ENCODE measurements around the gene APOBR. TPM values are rescaled to one million over a fixed set of nuclear protein-coding genes. Genes with fewer than 3 reads are reported as not detected.

Gene APOBR
- total RNA-seq (2013; cell fraction: nucleolus; rRNA removed): 0.15 TPM in 2 replicates
- total RNA-seq (2014; rRNA removed) (0.65 and 0.73 TPM in 2 replicates), total RNA-seq (2014; rRNA removed; fragmentation: Illumina TruSeq; extraction: Trizol) (0.32 and 0.54 TPM in 2 replicates), total RNA-seq (2021) (2.4 and 2.5 TPM in 2 replicates), polyA plus RNA-seq (2011; rRNA removed) (0.06 and 0.15 TPM in 2 replicates), polyA plus RNA-seq (2014; fragmentation: Illumina TruSeq; extraction: Trizol) (0.19 and 2.0 TPM in 2 replicates), polyA plus RNA-seq (2014; fragmentation: Nextera tagmentation; extraction: Ambion mirVana) (under 1 TPM in 1 of 2 experiments, not detected in 1; 0.09 TPM), polyA plus RNA-seq (2014; rRNA removed) (2.2 and 3.1 TPM in 2 replicates), polyA plus RNA-seq (2016; fragmentation: Nextera tagmentation; extraction: Ambion mirVana) (under 1 TPM; 0.04 to 0.25 TPM), polyA minus RNA-seq (2011; rRNA and poly(A)+ RNA removed) (0.05 TPM in 1 of 2 replicates, not detected in the other), Bru-seq, nascent RNA (percentile 43 among the genes with signal in this experiment), BruChase-seq, experiment 1, labeled RNA remaining after a 6-hour chase (percentile 46 among the genes with signal in this experiment), BruChase-seq, experiment 2, labeled RNA remaining after a 2-hour chase (percentile 41 among the genes with signal in this experiment)
- polyA plus RNA-seq (2011; ENCODE audit: low read depth): 0.68 TPM
- 0.12 and 0.15 TPM in 2 replicates for polyA plus RNA-seq (2011; cell fraction: cytosol; rRNA removed)
- 0.12 and 0.34 TPM in 2 replicates for polyA plus RNA-seq (2011; cell fraction: nucleus; rRNA removed)
- 1.2 and 1.7 TPM in 2 replicates for polyA plus RNA-seq (2012)
- polyA minus RNA-seq (2011; cell fraction: cytosol; rRNA and poly(A)+ RNA removed): not detected in 2 replicates
- polyA minus RNA-seq (2011; cell fraction: nucleus; rRNA and poly(A)+ RNA removed): 0.10 TPM in 1 of 2 replicates, not detected in the other
- long read RNA-seq, experiment 1: 0 reads
- long read RNA-seq, experiment 2: 0 reads

- Histone ChIP-seq H3K27me3 (replicated peaks in 1 of 2; ENCODE audit: control insufficient read depth in 2 of 2, insufficient read depth in 2 of 2, low read length in 1 of 2) (no peaks in the 10 kb centered on the region), H3K9ac (ENCODE audit: control insufficient read depth, insufficient read depth, low read length) (peak within 1 kb of the TSS; percentile 77), H3K27ac (ENCODE audit: control insufficient read depth, insufficient read depth) (peak within 1 kb of the TSS; percentile 91), H3K36me3 (ENCODE audit: control insufficient read depth in 2 of 2, insufficient read depth in 2 of 2, low read length in 1 of 2) (no peaks in the 10 kb centered on the region), H2AFZ (ENCODE audit: control insufficient read depth, low read depth, low read length) (peak within 1 kb of the TSS; percentile 90), H3K9me3 (replicated peaks; ENCODE audit: control insufficient read depth, insufficient read depth, low read length) (no peaks in the 10 kb centered on the region), H3K4me3 (peak within 1 kb of the TSS; percentile 46; the same call in 1 of the 2 replicates), H3K79me2 (ENCODE audit: control insufficient read depth, insufficient read depth, low read length) (peaks cover 6% of the 10 kb centered on the region), H3K4me1 (ENCODE audit: control insufficient read depth, insufficient read depth, low read length) (peaks cover 27% of the 10 kb centered on the region), H4K20me1 (ENCODE audit: control insufficient read depth, insufficient read depth) (no peaks in the 10 kb centered on the region), H3K4me2 (ENCODE audit: control insufficient read depth, insufficient read depth) (peak within 1 kb of the TSS; percentile 98)
- FAIRE-seq (peak; percentile 92), ATAC-seq (peak; percentile 79), DNase-seq (ENCODE audit: low read depth, low spot score) (peak; percentile 83)
- POLR2A ChIA-PET: interaction anchor here (0.6 to 1.1 kb wide), 5 partner anchors 20 to 328 kb away, joined by 3 to 4 read pairs (median 3); no protein-coding TSS in a partner anchor
- BruUV-seq (replicated peaks): no TSS peak
- intact Hi-C loops (cut with micrococcal nuclease; ENCODE audit: unreplicated experiment) (loop anchor here (5.0 to 10.0 kb wide), 2 partner anchors 58 to 431 kb away; partner anchors contain the start of genes RABEP2 and SGF29), in situ Hi-C loops (cut with MboI) (no loop called here)
- RAD21 ChIA-PET (ENCODE audit: unreplicated experiment): interaction anchor here (0.8 to 1.3 kb wide), 2 partner anchors 9 kb away, joined by 3 read pairs; no protein-coding TSS in a partner anchor
- 9% methylated on average over 12 of the region's 12 CpGs for WGBS (ENCODE audit: insufficient coverage, insufficient replicate concordance, low lambda C conversion rate, missing lambda C conversion rate)
- CTCF ChIA-PET: interaction anchor here (1.7 kb wide), 2 partner anchors 11 to 31 kb away, joined by 4 to 5 read pairs; no protein-coding TSS in a partner anchor
- SMC1A ChIA-PET (ENCODE audit: uncharacterized antibody, unreplicated experiment): interaction anchor here (1.6 kb wide), 1 partner anchor 10 kb away, joined by 8 read pairs; no protein-coding TSS in a partner anchor
- TF ChIP-seq ZSCAN29 (IDR thresholded peaks at IDR 0.05) (no peak), ZNF24 (IDR thresholded peaks at IDR 0.05) (peak; percentile 70), ATF3 (IDR thresholded peaks at IDR 0.05; ENCODE audit: borderline replicate concordance, extremely low read depth, low read depth, low read length) (no peak), SRF (IDR thresholded peaks at IDR 0.05; ENCODE audit: low read depth in 2 of 2, low read length in 2 of 2) (no peak), TAF1 (IDR thresholded peaks at IDR 0.05; ENCODE audit: borderline replicate concordance, low read depth, low read length) (no peak), CBX5 (IDR thresholded peaks at IDR 0.05; ENCODE audit: low read depth) (no peak), TBL1XR1 (IDR thresholded peaks at IDR 0.05; ENCODE audit: low read depth, low read length) (peak; percentile 42; the same call in 1 of the 2 replicates), CEBPB (IDR thresholded peaks at IDR 0.05; ENCODE audit: borderline replicate concordance in 1 of 2, low read depth in 2 of 2, low read length in 2 of 2) (no peak), NR2C2 (IDR thresholded peaks at IDR 0.05; ENCODE audit: borderline replicate concordance, control insufficient read depth, insufficient read length, low read depth) (no peak), CBX3 (IDR thresholded peaks at IDR 0.05; ENCODE audit: borderline replicate concordance, low read depth) (no peak), BCL11A (IDR thresholded peaks at IDR 0.05; ENCODE audit: low read depth, low read length) (peak; percentile 59), SIX5 (IDR thresholded peaks at IDR 0.05; ENCODE audit: low read depth, low read length, severe bottlenecking) (no peak), STAT1 (conservative IDR thresholded peaks at IDR 0.05) (no peak), ESRRA (IDR thresholded peaks at IDR 0.05; ENCODE audit: low read length) (no peak), TARDBP (IDR thresholded peaks at IDR 0.05; ENCODE audit: borderline replicate concordance) (peak; percentile 37; the same call in 1 of the 2 replicates)
- TF ChIP-seq, protein P1, sequence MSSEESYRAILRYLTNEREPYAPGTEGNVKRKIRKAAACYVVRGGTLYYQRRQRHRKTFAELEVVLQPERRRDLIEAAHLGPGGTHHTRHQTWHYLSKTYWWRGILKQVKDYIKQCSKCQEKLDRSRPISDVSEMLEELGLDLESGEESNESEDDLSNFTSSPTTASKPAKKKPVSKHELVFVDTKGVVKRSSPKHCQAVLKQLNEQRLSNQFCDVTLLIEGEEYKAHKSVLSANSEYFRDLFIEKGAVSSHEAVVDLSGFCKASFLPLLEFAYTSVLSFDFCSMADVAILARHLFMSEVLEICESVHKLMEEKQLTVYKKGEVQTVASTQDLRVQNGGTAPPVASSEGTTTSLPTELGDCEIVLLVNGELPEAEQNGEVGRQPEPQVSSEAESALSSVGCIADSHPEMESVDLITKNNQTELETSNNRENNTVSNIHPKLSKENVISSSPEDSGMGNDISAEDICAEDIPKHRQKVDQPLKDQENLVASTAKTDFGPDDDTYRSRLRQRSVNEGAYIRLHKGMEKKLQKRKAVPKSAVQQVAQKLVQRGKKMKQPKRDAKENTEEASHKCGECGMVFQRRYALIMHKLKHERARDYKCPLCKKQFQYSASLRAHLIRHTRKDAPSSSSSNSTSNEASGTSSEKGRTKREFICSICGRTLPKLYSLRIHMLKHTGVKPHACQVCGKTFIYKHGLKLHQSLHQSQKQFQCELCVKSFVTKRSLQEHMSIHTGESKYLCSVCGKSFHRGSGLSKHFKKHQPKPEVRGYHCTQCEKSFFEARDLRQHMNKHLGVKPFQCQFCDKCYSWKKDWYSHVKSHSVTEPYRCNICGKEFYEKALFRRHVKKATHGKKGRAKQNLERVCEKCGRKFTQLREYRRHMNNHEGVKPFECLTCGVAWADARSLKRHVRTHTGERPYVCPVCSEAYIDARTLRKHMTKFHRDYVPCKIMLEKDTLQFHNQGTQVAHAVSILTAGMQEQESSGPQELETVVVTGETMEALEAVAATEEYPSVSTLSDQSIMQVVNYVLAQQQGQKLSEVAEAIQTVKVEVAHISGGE (CRISPR knock-in tag; IDR thresholded peaks at IDR 0.05): no peak
These were observed at the start of gene APOBR for GRCh38 chr16:28494121-28494851. APOBR (plus strand) TSS chr16:28494643; CDS start chr16:28494682, 39 bp downstream.

All from GM12878 (cell line).